Mucosa of descending colon (tissue), 3 donors: Measurements from ENCODE around the gene MX2. TPM values are rescaled to one million over a fixed set of nuclear protein-coding genes. Genes with fewer than 3 reads are reported as not detected.
A peak's percentile ranks its signal among the peaks of the same experiment; 100 is the strongest.
"Not testable (repeated sequence)": the region's sequence is repeated elsewhere in the genome, so short reads cannot be mapped to it uniquely, and the experiment has no call there.

Experiments used
- ATAC-seq: fragments of 200-7000 bp; cut with Tn5 transposase; one replicate; pipeline ENCODE4 v1.9.1; 2020; ENCODE audit warnings: mild to moderate bottlenecking, moderate library complexity
- DNase-seq, 3 donors: peaks; one replicate each; pipeline ENCODE4 v3.0.0-alpha.2; 2020
- H3K36me3 ChIP-seq: fragments of 200-600 bp; one replicate; pipeline ENCODE4 v1.8.0; 2021; ENCODE audit warnings: low read depth, mild to moderate bottlenecking
- H3K4me1 ChIP-seq: fragments of 200-600 bp; one replicate; pipeline ENCODE4 v1.8.0; 2021; ENCODE audit warnings: low read depth, mild to moderate bottlenecking
- H3K4me3 ChIP-seq: fragments of 200-600 bp; one replicate; pipeline ENCODE4 v1.8.0; 2021; ENCODE audit warnings: mild to moderate bottlenecking
- H3K9me3 ChIP-seq: fragments of 200-600 bp; one replicate; pipeline ENCODE4 v1.8.0; 2021; ENCODE audit warnings: mild to moderate bottlenecking
- intact Hi-C, 2 donors: fragments of 100-400 bp; cut with DNase I in 1 of 2; cut with micrococcal nuclease in 1 of 2; formaldehyde crosslinking; loops; one replicate each; pipeline versions ENCODE4 v1.11.0 to v1.11.1; 2022; cut with DNase I, micrococcal nuclease
- total RNA-seq, 3 donors: library from RNA; stranded (reverse); fragmentation: NEBNext Ultra II Directional in 2 of 3; extraction: Animal tissue kit (Norgen Biotek cat#: 25700) in 2 of 3; gene quantifications; one replicate each; pipeline versions ENCODE4 v1.2.1 to v1.2.4, GENCODE V29; 2021 to 2023
- TF ChIP-seq, protein P1 (sequence below): fragments of 200-600 bp; IDR thresholded peaks from one replicate; pipeline ENCODE4 v1.8.0; 2022; ENCODE audit warnings: antibody characterized with exemption, mild to moderate bottlenecking
- donor health status: DM: no; HTN: no; CAD: no; lungs with moderate emphysema.
- donor health status: DM: no; HTN: no; CAD: no.
- donor health status: DM: no; HTN: yes; CAD: no.

Gene MX2
- total RNA-seq, 3 donors from 2014 or later, result 2.5 to 9.2 (median 6.3) TPM

DNA sequence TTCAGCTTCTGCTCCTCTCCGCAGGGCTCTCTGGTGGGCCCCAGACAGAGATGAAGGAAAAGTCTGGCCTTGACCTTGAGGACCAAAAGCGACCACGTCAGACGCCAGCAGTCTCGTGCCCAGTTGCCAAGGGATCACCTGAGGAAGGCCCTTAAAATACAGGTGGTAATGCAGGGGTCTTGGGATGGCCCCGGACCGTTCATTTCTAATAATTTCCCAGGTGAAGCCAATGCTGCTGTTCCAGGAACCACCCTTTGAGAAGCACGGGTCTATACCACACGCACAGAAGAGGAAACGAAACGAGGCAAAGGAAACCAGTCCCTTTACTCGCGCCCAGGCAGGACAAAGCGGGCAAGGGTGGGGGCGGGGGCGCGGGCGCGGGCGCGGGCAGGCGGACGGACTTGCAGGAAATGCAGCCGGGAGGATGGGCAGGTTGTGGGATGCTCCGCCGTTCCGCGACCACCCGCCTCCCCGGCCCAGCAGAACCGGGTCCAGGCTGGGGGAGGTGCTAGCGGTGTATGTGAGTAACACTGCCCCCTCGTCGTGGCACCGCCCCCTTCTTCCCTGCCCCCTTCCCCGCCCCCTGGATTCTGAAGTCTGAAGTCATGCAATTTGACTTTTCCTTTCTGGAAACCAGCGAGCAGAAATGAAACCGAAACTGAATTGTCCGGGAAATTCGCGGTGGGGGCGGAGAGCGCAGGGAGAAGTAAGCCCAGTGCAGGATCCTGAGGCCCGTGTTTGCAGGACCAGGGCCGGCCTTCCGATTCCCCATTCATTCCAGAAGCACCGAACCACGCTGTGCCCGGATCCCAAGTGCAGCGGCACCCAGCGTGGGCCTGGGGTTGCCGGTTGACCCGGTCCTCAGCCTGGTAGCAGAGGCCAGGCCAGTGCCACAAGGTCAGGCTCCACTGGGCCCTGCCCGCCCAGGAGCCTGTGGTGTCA, 58.4 kb downstream of the MX2 start:
- Histone ChIP-seq H3K4me3 (peak overlapping the region; percentile 19), H3K4me1 (no peaks in the 10 kb centered on the region), H3K9me3 (no peaks in the 10 kb centered on the region), H3K36me3 (no peaks in the 10 kb centered on the region)
- ATAC-seq (peak; percentile 91), DNase-seq (peak; percentile 84 to 91 (median 88))
- TF ChIP-seq, protein P1, sequence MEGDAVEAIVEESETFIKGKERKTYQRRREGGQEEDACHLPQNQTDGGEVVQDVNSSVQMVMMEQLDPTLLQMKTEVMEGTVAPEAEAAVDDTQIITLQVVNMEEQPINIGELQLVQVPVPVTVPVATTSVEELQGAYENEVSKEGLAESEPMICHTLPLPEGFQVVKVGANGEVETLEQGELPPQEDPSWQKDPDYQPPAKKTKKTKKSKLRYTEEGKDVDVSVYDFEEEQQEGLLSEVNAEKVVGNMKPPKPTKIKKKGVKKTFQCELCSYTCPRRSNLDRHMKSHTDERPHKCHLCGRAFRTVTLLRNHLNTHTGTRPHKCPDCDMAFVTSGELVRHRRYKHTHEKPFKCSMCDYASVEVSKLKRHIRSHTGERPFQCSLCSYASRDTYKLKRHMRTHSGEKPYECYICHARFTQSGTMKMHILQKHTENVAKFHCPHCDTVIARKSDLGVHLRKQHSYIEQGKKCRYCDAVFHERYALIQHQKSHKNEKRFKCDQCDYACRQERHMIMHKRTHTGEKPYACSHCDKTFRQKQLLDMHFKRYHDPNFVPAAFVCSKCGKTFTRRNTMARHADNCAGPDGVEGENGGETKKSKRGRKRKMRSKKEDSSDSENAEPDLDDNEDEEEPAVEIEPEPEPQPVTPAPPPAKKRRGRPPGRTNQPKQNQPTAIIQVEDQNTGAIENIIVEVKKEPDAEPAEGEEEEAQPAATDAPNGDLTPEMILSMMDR, result no peak
- intact Hi-C loops, result no loop called here

DNA sequence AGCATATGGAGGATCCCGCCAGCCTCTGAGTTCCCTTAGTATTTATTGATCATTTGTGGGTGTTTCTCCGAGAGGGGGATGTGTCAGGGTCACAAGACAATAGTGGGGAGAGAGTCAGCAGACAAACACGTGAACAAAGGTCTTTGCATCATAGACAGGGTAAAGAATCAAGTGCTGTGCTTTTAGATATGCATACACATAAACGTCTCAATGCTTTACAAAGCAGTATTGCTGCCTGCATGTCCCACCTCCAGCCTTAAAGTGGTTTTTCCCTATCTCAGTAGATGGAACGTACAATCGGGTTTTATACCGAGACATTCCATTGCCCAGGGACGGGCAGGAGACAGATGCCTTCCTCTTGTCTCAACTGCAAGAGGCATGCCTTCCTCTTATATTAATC, 59.2 kb downstream of the MX2 start:
- intact Hi-C loops, H3K4me1 ChIP-seq, ATAC-seq: not testable (repeated sequence)

DNA sequence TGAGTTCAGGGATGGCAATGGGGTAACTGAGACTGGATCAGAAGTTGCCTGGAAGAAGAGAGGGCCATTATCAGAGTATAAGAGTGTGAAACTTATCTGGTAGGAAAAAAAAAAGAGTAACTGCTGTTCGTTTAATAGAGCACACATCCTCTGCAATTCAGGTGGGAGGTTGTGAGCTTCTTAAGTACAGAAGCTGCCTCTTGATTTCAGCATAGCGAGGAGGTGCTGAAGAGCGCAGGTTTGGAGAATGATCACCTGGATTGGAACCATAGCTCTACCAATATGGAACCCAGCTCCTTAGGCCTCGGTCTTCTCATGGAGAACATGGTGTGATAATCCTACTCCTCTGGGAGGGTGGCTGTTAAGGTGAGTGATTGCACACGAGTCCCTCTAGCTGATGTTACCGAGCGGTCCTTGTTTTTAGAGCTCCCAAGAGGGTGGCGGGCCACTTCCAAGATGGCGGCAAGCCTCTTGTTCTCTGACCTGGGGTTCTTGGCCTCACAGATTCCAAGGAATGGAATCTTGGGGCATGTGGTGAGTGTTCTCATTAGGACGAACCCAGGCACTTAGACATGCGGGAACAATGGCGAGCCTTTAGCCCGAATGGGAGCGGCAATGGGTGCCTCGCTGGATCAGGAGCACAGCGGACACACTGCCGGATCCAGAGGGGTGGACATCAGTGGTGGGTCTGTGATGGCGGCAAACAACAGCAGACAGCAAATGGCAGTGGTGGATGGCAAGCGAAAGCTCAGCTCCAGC, 60.9 kb downstream of the MX2 start:
- H3K4me1 ChIP-seq, result peaks cover 6% of the 10 kb centered on the region
- H3K36me3 ChIP-seq, result no peaks in the 10 kb centered on the region
- ATAC-seq (no peak), DNase-seq (no peak)
- intact Hi-C loops, result no loop called here
- TF ChIP-seq, protein P1, result no peak
- H3K4me3 ChIP-seq, result no peak overlapping the region
- no peaks in the 10 kb centered on the region for H3K9me3 ChIP-seq

More for the DNA sequence above, 59.2 kb downstream of the MX2 start:
- not testable (repeated sequence) for H3K36me3 ChIP-seq, H3K4me3 ChIP-seq, DNase-seq, H3K9me3 ChIP-seq

DNA sequence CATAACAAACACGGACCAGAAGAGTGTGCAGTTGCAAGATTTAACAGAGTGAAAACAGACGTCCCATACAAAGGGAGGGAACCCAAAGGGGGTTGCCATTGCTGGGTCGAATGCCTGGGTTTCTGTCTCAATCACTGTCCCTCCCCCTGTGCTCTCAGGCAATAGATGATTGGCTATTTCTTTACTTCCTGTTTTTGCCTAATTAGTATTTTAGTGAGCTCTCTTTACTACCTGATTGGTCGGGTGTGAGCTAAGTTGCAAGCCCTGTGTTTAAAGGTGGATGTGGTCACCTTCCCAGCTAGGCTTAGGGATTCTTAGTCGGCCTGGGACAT, 61.4 kb downstream of the MX2 start:
- ATAC-seq, intact Hi-C loops, DNase-seq, H3K4me1 ChIP-seq, H3K9me3 ChIP-seq, H3K4me3 ChIP-seq, H3K36me3 ChIP-seq: not testable (repeated sequence)

DNA sequence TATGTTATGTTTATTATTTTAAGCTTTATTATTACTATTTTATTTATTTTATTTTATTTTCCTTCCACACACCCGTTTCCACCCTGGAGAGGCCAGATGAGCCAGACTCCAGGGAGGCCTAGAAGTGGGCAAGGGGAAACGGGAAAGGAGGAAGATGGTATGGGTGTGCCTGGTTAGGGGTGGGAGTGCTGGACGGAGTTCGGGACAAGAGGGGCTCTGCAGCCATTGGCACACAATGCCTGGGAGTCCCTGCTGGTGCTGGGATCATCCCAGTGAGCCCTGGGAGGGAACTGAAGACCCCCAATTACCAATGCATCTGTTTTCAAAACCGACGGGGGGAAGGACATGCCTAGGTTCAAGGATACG, 63.7 kb downstream of the MX2 start:
- no peaks in the 10 kb centered on the region for H3K9me3 ChIP-seq
- DNase-seq (no peak), ATAC-seq (no peak)
- peaks cover 6% of the 10 kb centered on the region for H3K4me1 ChIP-seq
- intact Hi-C loops, result no loop called here
- TF ChIP-seq, protein P1, result no peak
- no peaks in the 10 kb centered on the region for H3K36me3 ChIP-seq
- H3K4me3 ChIP-seq, result peak overlapping the region; percentile 56

DNA sequence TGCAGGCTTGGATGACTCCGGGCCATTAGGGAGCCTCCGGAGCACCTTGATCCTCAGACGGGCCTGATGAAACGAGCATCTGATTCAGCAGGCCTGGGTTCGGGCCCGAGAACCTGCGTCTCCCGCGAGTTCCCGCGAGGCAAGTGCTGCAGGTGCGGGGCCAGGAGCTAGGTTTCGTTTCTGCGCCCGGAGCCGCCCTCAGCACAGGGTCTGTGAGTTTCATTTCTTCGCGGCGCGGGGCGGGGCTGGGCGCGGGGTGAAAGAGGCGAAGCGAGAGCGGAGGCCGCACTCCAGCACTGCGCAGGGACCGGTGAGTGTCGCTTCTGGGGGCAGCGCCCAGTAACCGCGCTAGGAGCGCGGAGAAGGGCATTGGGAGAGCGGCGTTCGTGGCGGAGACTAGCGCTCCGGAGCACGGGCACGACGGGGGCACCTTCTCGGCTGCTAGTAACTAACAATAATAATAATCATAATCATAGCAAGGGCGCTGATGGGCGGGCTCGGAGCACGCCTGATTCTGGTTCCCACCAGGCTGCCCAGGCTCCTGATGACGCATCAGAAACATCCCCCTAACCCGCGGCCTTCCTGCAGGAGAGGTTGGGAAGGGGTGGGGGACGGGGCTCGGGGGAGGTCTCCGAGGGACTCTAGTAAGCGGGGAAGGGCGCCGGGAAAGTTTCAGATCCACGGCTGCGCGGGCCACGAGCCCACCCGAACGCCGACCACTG, 64.3 kb downstream of the MX2 start, which contains the start of gene MX1:
Gene MX1 (plus strand): TSS at position 286 of the 722 bp plus-strand sequence. CDS start 5,832 bp downstream, outside the sequence.
- H3K4me3 ChIP-seq, result peak within 1 kb of the TSS; percentile 56
- peak; percentile 97 for ATAC-seq
- TF ChIP-seq, protein P1, result no peak
- DNase-seq, result peak; percentile 92 to 93 (median 93)
- no peaks in the 10 kb centered on the region for H3K36me3 ChIP-seq
- peaks cover 6% of the 10 kb centered on the region for H3K4me1 ChIP-seq
- intact Hi-C loops, result no loop called here
- no peaks in the 10 kb centered on the region for H3K9me3 ChIP-seq
